AG04450 (cell line): ENCODE measurements around the gene ITGB8. TPM values are rescaled to one million over a fixed set of nuclear protein-coding genes. Genes with fewer than 3 reads are reported as not detected.

Experiments used
- CTCF ChIA-PET: fragments of 300-600, 350-600 bp; formaldehyde crosslinking; extraction: SDS; loops from one replicate; lab custom pipeline; 2022; ENCODE audit warnings: antibody characterized with exemption, inconsistent platforms; lab: Charles Lee
- POLR2A ChIA-PET: fragments of 350-600 bp; formaldehyde crosslinking; extraction: SDS; loops from one replicate; lab custom pipeline; 2021; ENCODE audit warnings: antibody characterized with exemption, inconsistent platforms; lab: Yijun Ruan, JAX
- DNase-seq: peaks from one replicate; pipeline ENCODE4 v3.0.0-alpha.2; 2011; ENCODE audit warnings: low read depth, low spot score
- H3K27ac ChIP-seq: one replicate; pipeline ENCODE4 v1.5.1; 2012; ENCODE audit warnings: low read depth, low read length, control low read depth
- H3K27me3 ChIP-seq: one replicate; pipeline ENCODE4 v1.6.0; 2012; ENCODE audit warnings: low read length; ENCODE audit not compliant: control insufficient read depth, insufficient read depth
- H3K4me3 ChIP-seq: 2 replicates; pipeline ENCODE4 v1.5.1; 2011; ENCODE audit warnings: mild to moderate bottlenecking, low read depth, low read length, control low read depth
- H3K9me3 ChIP-seq: 2 replicates; pipeline ENCODE4 v1.5.1; 2012; ENCODE audit warnings: low read length; ENCODE audit not compliant: control insufficient read depth, insufficient read depth
- CTCF ChIP-seq: IDR thresholded peaks from 2 replicates; pipeline ENCODE4 v1.5.1; 2011; ENCODE audit warnings: low read depth, low read length, control low read depth, inconsistent platforms
- polyA plus RNA-seq: library from polyadenylated mRNA; depleted of rRNA; stranded (reverse); fragments of >200 nt; gene quantifications from 2 replicates; pipeline ENCODE4 v1.2.3, GENCODE V29; 2011

Gene ITGB8
- polyA plus RNA-seq, 1 experiment, result 12.3 TPM

GRCh38 chr7:20394284-20394683 lies 63.6 kb downstream of the ITGB8 start:
- no peak for TF ChIP-seq CTCF
- no peak overlapping the region for H3K4me3 ChIP-seq
- ChIA-PET CTCF (interaction anchor here (0.6 to 2.0 kb wide), 2 partner anchors 9 to 21 kb away, joined by 3 to 5 read pairs; no protein-coding TSS in a partner anchor), POLR2A (no interaction called here)
- H3K27me3 ChIP-seq, result no peaks in the 10 kb centered on the region
- DNase-seq, result no peak
- H3K9me3 ChIP-seq, result no peaks in the 10 kb centered on the region
- H3K27ac ChIP-seq, result no peak overlapping the region

GRCh38 chr7:20395104-20395503 lies 64.4 kb downstream of the ITGB8 start:
- POLR2A ChIA-PET, result no interaction called here
- CTCF ChIA-PET, result interaction anchor here (2.0 kb wide), 1 partner anchor 8 kb away, joined by 5 read pairs; no protein-coding TSS in a partner anchor

GRCh38 chr7:20395511-20395910 lies 64.8 kb downstream of the ITGB8 start:
- H3K27me3 ChIP-seq, result no peaks in the 10 kb centered on the region
- TF ChIP-seq CTCF, result no peak
- POLR2A ChIA-PET, result no interaction called here
- no peak overlapping the region for H3K27ac ChIP-seq
- no peak for DNase-seq
- no peak overlapping the region for H3K4me3 ChIP-seq
- no peaks in the 10 kb centered on the region for H3K9me3 ChIP-seq
- CTCF ChIA-PET, result no interaction called here

More at GRCh38 chr7:20395104-20395503, 64.4 kb downstream of the ITGB8 start:
- TF ChIP-seq CTCF, result no peak
- DNase-seq, result no peak
- H3K27ac ChIP-seq, result no peak overlapping the region
- H3K4me3 ChIP-seq, result no peak overlapping the region
- no peaks in the 10 kb centered on the region for H3K27me3 ChIP-seq
- H3K9me3 ChIP-seq, result no peaks in the 10 kb centered on the region

- no peaks in the 10 kb centered on the region for H3K27me3 ChIP-seq
- POLR2A ChIA-PET, result no interaction called here
- CTCF ChIA-PET, result interaction anchor here (0.6 kb wide), 1 partner anchor 35 kb away, joined by 3 read pairs; no protein-coding TSS in a partner anchor
- no peaks in the 10 kb centered on the region for H3K9me3 ChIP-seq
- no peak for DNase-seq
- no peak overlapping the region for H3K27ac ChIP-seq
- H3K4me3 ChIP-seq, result no peak overlapping the region
- TF ChIP-seq CTCF, result no peak
These were observed 68.8 kb downstream of the ITGB8 start for GRCh38 chr7:20399521-20399920.

- CTCF ChIA-PET, result interaction anchor here (1.0 to 2.5 kb wide), 14 partner anchors 10 to 693 kb away, joined by 3 to 8 read pairs (median 4); partner anchors contain the start of genes ITGB8 and POLR1F
- POLR2A ChIA-PET, result no interaction called here
- Histone ChIP-seq H3K4me3 (no peak overlapping the region), H3K27ac (no peak overlapping the region), H3K9me3 (no peaks in the 10 kb centered on the region), H3K27me3 (no peaks in the 10 kb centered on the region)
- TF ChIP-seq CTCF, result no peak
- no peak for DNase-seq
These were observed 71.4 kb downstream of the ITGB8 start for GRCh38 chr7:20401861-20402746.
